Testis (tissue), 3 donors: ENCODE results near the gene ATP5PD. TPM values are rescaled to one million over a fixed set of nuclear protein-coding genes. Genes with fewer than 3 reads are reported as not detected.
"Not testable (repeated sequence)": the region's sequence is repeated elsewhere in the genome, so short reads cannot be mapped to it uniquely, and the experiment has no call there.

ENCODE experiments used
- DNase-seq: peaks from one replicate; pipeline ENCODE4 v3.0.0-alpha.2; 2019
- H3K27ac ChIP-seq, 2 donors: fragments of 200-600 bp; sonication (generic); one replicate each; pipeline ENCODE4 v1.5.1; 2019
- H3K27me3 ChIP-seq: fragments of 200-600 bp; sonication (generic); one replicate; pipeline ENCODE4 v1.5.1; 2019
- H3K36me3 ChIP-seq: fragments of 200-600 bp; sonication (generic); one replicate; pipeline ENCODE4 v1.5.1; 2017; ENCODE audit warnings: low read depth; ENCODE audit errors: missing control alignments
- H3K4me1 ChIP-seq: fragments of 200-600 bp; sonication (generic); one replicate; pipeline ENCODE4 v1.5.1; 2019
- H3K4me3 ChIP-seq, 2 donors: fragments of 200-600 bp; sonication (generic); one replicate each; pipeline ENCODE4 v1.5.1; 2017 to 2019
- H3K9me3 ChIP-seq: fragments of 200-600 bp; sonication (generic); one replicate; pipeline ENCODE4 v1.5.1; 2017
- CTCF ChIP-seq, 3 experiments: fragments of 450-650 bp in 2 of 3; fragments of 200-600 bp in 1 of 3; sonication (generic) in 1 of 3; IDR thresholded peaks; one replicate each; pipeline ENCODE4 v1.5.1; 2016 to 2019; ENCODE audit warnings: antibody characterized with exemption in 3 of 3, mild to moderate bottlenecking in 2 of 3, moderate library complexity in 1 of 3
- POLR2A ChIP-seq: fragments of 450-650 bp; IDR thresholded peaks from one replicate; pipeline ENCODE4 v1.6.1; 2017; ENCODE audit warnings: antibody characterized with exemption, mild to moderate bottlenecking, moderate library complexity
- WGBS, 2 donors: methylation state at CpG; one replicate each; pipeline ENCODE4 v1.1.5; 2018; 5-methylcytosine and 5-hydroxymethylcytosine counted together
- intact Hi-C: fragments of 100-400 bp; cut with DNase I; formaldehyde crosslinking; loops from one replicate; pipeline ENCODE4 v1.15.1; 2023; ENCODE audit warnings: low total_unique reads
- polyA plus RNA-seq: library from polyadenylated mRNA; stranded (reverse); fragments of 350-450 nt; fragmentation: Illumina TruSeq; extraction: RNeasy Lipid Tissue Mini Kit (QIAGEN cat#74804); gene quantifications from one replicate; pipeline ENCODE4 v1.2.3, GENCODE V29; 2014; ENCODE audit warnings: low read depth, low replicate concordance; ENCODE audit not compliant: insufficient read depth
- total RNA-seq, 2 donors: library from RNA; depleted of rRNA; stranded (reverse); fragments of >200 nt; gene quantifications; one replicate each; pipeline ENCODE4 v1.2.3, GENCODE V29; 2016

ATP5PD gene
- total and polyA plus RNA-seq, 3 donors from 2014 or later, result 126 to 190 (median 148) TPM

GRCh38 chr17:75049706-75050105, 2.9 kb upstream of the ATP5PD start:
- no peak for DNase-seq
- Histone ChIP-seq H3K27me3 (no peaks in the 10 kb centered on the region), H3K36me3 (no peaks in the 10 kb centered on the region), H3K4me1 (peaks cover 21% of the 10 kb centered on the region), H3K4me3 (no peak overlapping the region), H3K27ac (no peak overlapping the region), H3K9me3 (no peaks in the 10 kb centered on the region)
- intact Hi-C loops, result no loop called here
- no peak for TF ChIP-seq CTCF (IDR thresholded peaks at IDR 0.05)
- TF ChIP-seq POLR2A, result no peak

- intact Hi-C loops, result no loop called here
- H3K4me3 ChIP-seq, result peak overlapping the region in 1 of 2 donors; percentile 95
- no peaks in the 10 kb centered on the region for H3K27me3 ChIP-seq
- WGBS, 2 donors, result 58 to 59% methylated on average over 5 of the region's 5 CpGs
- no peaks in the 10 kb centered on the region for H3K9me3 ChIP-seq
- H3K4me1 ChIP-seq, result peaks cover 21% of the 10 kb centered on the region
- DNase-seq, result no peak
- no peaks in the 10 kb centered on the region for H3K36me3 ChIP-seq
- H3K27ac ChIP-seq, result peak overlapping the region in 1 of 2 donors; percentile 86
- TF ChIP-seq CTCF (IDR thresholded peaks at IDR 0.05) (no peak), POLR2A (no peak)
Observed at GRCh38 chr17:75049057-75049456, 2.3 kb upstream of the ATP5PD start.

- Histone ChIP-seq H3K4me1 (peaks cover 21% of the 10 kb centered on the region), H3K36me3 (no peaks in the 10 kb centered on the region), H3K27ac (peak overlapping the region in 1 of 2 donors; percentile 86), H3K4me3 (peak overlapping the region; percentile 68 to 95), H3K9me3 (no peaks in the 10 kb centered on the region), H3K27me3 (no peaks in the 10 kb centered on the region)
- TF ChIP-seq POLR2A, result no peak
- no peak for TF ChIP-seq CTCF (IDR thresholded peaks at IDR 0.05)
- DNase-seq, result peak; percentile 74
- WGBS, 2 donors, result 12 to 17% methylated on average over 5 of the region's 5 CpGs
- intact Hi-C loops, result no loop called here
Observed at GRCh38 chr17:75048249-75048878, 1.6 kb upstream of the ATP5PD start.

- DNase-seq, result peak; percentile 60
- no peak for TF ChIP-seq CTCF (IDR thresholded peaks at IDR 0.05)
- no peak for TF ChIP-seq POLR2A
- intact Hi-C loops, result no loop called here
- H3K9me3 ChIP-seq, result no peaks in the 10 kb centered on the region
- no peaks in the 10 kb centered on the region for H3K36me3 ChIP-seq
- H3K4me1 ChIP-seq, result peaks cover 21% of the 10 kb centered on the region
- peak overlapping the region; percentile 68 to 95 for H3K4me3 ChIP-seq
- H3K27me3 ChIP-seq, result no peaks in the 10 kb centered on the region
- WGBS, 2 donors, result 0% methylated on average over 16 to 19 of the region's 38 CpGs
- H3K27ac ChIP-seq, result peak overlapping the region; percentile 86 to 89
Observed at GRCh38 chr17:75047398-75048098, 779 bp upstream of the ATP5PD start.

- H3K9me3 ChIP-seq, intact Hi-C loops, H3K27me3 ChIP-seq, H3K36me3 ChIP-seq, DNase-seq: not testable (repeated sequence)
- WGBS, 2 donors, result 12% methylated on average over 25 of the region's 25 CpGs
- peak overlapping the region; percentile 86 to 91 for H3K27ac ChIP-seq
- peak overlapping the region; percentile 68 to 95 for H3K4me3 ChIP-seq
- H3K4me1 ChIP-seq, result peaks cover 21% of the 10 kb centered on the region
Observed at GRCh38 chr17:75045946-75046406, 793 bp downstream of the ATP5PD start.
